Measurements from ENCODE around the gene PNPLA2.

GRCh38 chr11:854601-855329, 36.1 kb downstream of the PNPLA2 start:
- TF ChIP-seq ZBTB33 (IDR thresholded peaks at IDR 0.05): no peak
- TF ChIP-seq EZH2 (IDR thresholded peaks at IDR 0.05; ENCODE audit: borderline replicate concordance, control insufficient read depth, low read depth, low read length): no peak
- TF ChIP-seq, protein P1, sequence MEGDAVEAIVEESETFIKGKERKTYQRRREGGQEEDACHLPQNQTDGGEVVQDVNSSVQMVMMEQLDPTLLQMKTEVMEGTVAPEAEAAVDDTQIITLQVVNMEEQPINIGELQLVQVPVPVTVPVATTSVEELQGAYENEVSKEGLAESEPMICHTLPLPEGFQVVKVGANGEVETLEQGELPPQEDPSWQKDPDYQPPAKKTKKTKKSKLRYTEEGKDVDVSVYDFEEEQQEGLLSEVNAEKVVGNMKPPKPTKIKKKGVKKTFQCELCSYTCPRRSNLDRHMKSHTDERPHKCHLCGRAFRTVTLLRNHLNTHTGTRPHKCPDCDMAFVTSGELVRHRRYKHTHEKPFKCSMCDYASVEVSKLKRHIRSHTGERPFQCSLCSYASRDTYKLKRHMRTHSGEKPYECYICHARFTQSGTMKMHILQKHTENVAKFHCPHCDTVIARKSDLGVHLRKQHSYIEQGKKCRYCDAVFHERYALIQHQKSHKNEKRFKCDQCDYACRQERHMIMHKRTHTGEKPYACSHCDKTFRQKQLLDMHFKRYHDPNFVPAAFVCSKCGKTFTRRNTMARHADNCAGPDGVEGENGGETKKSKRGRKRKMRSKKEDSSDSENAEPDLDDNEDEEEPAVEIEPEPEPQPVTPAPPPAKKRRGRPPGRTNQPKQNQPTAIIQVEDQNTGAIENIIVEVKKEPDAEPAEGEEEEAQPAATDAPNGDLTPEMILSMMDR (IDR thresholded peaks at IDR 0.05 in 2 of 3, conservative IDR thresholded peaks at IDR 0.05 in 1 of 3; ENCODE audit: control insufficient read depth in 2 of 3, extremely low read depth in 1 of 3, insufficient read depth in 1 of 3, low read depth in 3 of 3, low read length in 3 of 3): no peak

All from GM12878 (cell line).